Caco-2 (cell line): Measurements from ENCODE around the gene PSG3. TPM values are rescaled to one million over a fixed set of nuclear protein-coding genes. Genes with fewer than 3 reads are reported as not detected.
"Not testable (repeated sequence)": the region's sequence is repeated elsewhere in the genome, so short reads cannot be mapped to it uniquely, and the experiment has no call there.

Source experiments
- BruUV-seq: library from RNA; stranded (reverse); fragments of 400-500 nt; replicated peaks from 2 replicates; lab custom pipeline; 2021; lab: Mats Ljungman, UMichigan
- CTCF ChIA-PET: fragments of 300-600 bp; sonication (Branson Sonifier 250); formaldehyde crosslinking; loops from one replicate; lab custom pipeline; 2022; ENCODE audit warnings: antibody characterized with exemption; lab: Charles Lee
- POLR2A ChIA-PET: fragments of 300-600 bp; sonication (Branson Sonifier 250); formaldehyde crosslinking; loops from one replicate; lab custom pipeline; 2022; ENCODE audit warnings: antibody characterized with exemption; lab: Charles Lee
- DNase-seq, 2 experiments: peaks; one replicate each; pipeline versions ENCODE4 v3.0.0 to v3.0.0-alpha.2; 2020 to 2022
- H3K27me3 ChIP-seq: replicated peaks from 2 replicates; pipeline ENCODE4 v1.6.0; 2011; ENCODE audit warnings: low read length; ENCODE audit not compliant: control insufficient read depth, insufficient read depth
- H3K36me3 ChIP-seq: 2 replicates; pipeline ENCODE4 v1.5.1; 2011; ENCODE audit warnings: low read length; ENCODE audit not compliant: control insufficient read depth, insufficient read depth
- H3K4me1 ChIP-seq: fragments of 250-450 bp; sonication (Bioruptor Pico); 2 replicates; pipeline ENCODE4 v1.5.1; 2020; ENCODE audit warnings: mild to moderate bottlenecking
- H3K4me3 ChIP-seq: 2 replicates; pipeline ENCODE4 v1.5.1; 2011; ENCODE audit warnings: low read depth, mild to moderate bottlenecking, control low read depth, low read length
- H3K9me3 ChIP-seq: fragments of 250-450 bp; sonication (Bioruptor Pico); 2 replicates; pipeline ENCODE4 v1.5.1; 2020; ENCODE audit warnings: mild to moderate bottlenecking, moderate library complexity
- H3K27ac Mint-ChIP-seq: one replicate; pipeline ENCODE4 v1.8.0; 2022; ENCODE audit warnings: mixed read lengths; ENCODE audit not compliant: unreplicated experiment
- H3K27me3 Mint-ChIP-seq: one replicate; pipeline ENCODE4 v1.8.0; 2022; ENCODE audit warnings: mixed read lengths; ENCODE audit not compliant: insufficient read depth, unreplicated experiment
- H3K36me3 Mint-ChIP-seq: one replicate; pipeline ENCODE4 v1.8.0; 2022; ENCODE audit warnings: mild to moderate bottlenecking, mixed read lengths; ENCODE audit not compliant: insufficient read depth, unreplicated experiment
- H3K4me1 Mint-ChIP-seq: one replicate; pipeline ENCODE4 v1.8.0; 2022; ENCODE audit warnings: low read depth, mixed read lengths; ENCODE audit not compliant: unreplicated experiment
- H3K4me3 Mint-ChIP-seq: one replicate; pipeline ENCODE4 v1.8.0; 2022; ENCODE audit warnings: mild to moderate bottlenecking, moderate library complexity, mixed read lengths; ENCODE audit not compliant: unreplicated experiment
- H3K9me3 Mint-ChIP-seq: one replicate; pipeline ENCODE4 v1.8.0; 2022; ENCODE audit warnings: mixed read lengths; ENCODE audit not compliant: unreplicated experiment
- CTCF ChIP-seq, 2 experiments: fragments of 200-600 bp in 1 of 2; IDR thresholded peaks; 1 replicate in 1 of 2; 2 replicates in 1 of 2; pipeline versions ENCODE4 v1.5.1 to v1.8.0; 2011 to 2022; ENCODE audit warnings: antibody characterized with exemption in 1 of 2, control low read depth in 1 of 2, inconsistent platforms in 1 of 2, low read depth in 1 of 2, low read length in 1 of 2, mild to moderate bottlenecking in 1 of 2, moderate library complexity in 1 of 2; ENCODE audit not compliant: insufficient read depth in 1 of 2, severe bottlenecking in 1 of 2, unreplicated experiment in 1 of 2
- intact Hi-C: fragments of 100-400 bp; cut with micrococcal nuclease; formaldehyde crosslinking; loops from one replicate; pipeline ENCODE4 v1.10.0; 2022; ENCODE audit not compliant: unreplicated experiment
- total RNA-seq: library from RNA; stranded (reverse); gene quantifications from 2 replicates; pipeline ENCODE4 v1.2.3, GENCODE V29; 2022

Gene PSG3
- total RNA-seq, 1 experiment from 2014 or later = not detected

DNA sequence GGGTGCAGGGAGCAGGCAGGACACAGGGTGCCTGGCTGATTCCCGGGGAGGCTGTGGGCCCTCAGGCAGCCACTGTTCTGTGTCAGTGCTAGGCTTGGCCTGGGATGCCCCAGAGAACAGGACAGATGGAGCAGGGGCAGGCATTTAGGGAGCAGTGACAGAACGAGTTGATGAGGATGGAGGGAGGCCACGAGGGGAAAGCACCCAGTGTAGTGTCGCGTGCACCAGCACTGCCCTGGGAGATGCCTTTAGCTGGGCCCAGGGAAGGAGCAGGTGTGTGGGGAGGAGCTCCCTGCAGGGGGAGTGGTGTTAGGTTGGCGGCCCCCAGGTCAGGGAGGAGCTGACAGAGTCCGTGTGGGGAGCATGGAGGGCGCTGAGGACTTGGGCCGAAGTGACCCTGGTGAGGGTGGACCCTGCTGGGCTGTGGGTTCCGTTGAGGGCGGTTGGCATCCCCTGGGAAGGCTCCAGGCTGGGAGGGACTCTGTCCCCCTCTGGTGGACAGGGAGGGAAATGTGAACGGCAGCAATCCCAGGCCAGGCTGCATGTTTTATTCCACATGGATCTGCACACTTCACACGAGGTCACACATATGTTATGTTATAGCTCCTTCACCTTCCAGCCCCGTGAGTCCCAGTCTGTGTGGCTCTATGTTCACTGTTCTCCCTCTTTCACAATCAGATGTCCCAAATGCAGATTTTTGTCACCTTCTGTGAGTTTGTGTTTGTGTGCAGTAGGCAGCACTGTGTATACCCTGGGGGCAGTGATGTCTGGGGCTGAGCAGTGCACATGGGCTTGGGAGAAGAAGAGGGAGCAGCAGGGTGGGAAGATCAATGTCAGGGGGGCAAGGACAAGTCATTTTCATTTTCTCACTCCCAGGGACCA lies 1.7 kb upstream of the PSG3 start:
- H3K27me3 ChIP-seq, H3K4me3 Mint-ChIP-seq, H3K4me1 Mint-ChIP-seq, H3K4me3 ChIP-seq, CTCF ChIA-PET, H3K4me1 ChIP-seq, H3K27me3 Mint-ChIP-seq, H3K27ac Mint-ChIP-seq, H3K36me3 ChIP-seq, POLR2A ChIA-PET, H3K9me3 ChIP-seq, H3K36me3 Mint-ChIP-seq, H3K9me3 Mint-ChIP-seq, BruUV-seq: not testable (repeated sequence)
- TF ChIP-seq CTCF (IDR thresholded peaks at IDR 0.05; ENCODE audit: insufficient read depth in 1 of 2, low read depth in 1 of 2, low read length in 1 of 2, severe bottlenecking in 1 of 2, unreplicated experiment in 1 of 2) = peak; percentile 41 to 75
- intact Hi-C loops = loop anchor here (10.0 kb wide), 1 partner anchor 57 kb away; no protein-coding TSS in a partner anchor
- DNase-seq = peak in 1 of 2 experiments; percentile 40

DNA sequence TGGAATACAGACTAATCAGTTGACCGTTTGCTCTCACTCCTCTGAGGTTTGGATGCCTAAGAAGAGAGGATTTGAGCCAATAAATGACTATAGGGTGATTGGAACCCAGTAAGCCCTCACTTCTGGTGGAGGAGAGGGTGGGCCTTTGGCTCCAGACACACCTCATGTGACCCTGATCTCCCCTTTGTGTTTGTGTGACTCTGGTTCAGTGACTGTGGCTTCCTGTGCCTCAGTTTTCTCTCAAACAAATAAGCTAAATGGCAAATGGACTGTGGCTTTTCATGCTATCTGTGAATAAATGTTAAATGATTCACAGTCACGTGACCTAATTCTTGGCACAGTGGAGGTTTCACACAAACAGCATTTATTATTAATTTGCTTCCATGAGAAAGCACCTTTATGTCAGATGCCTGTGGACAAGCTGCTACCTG lies 2.7 kb downstream of the PSG3 start:
- DNase-seq, H3K27me3 Mint-ChIP-seq, H3K9me3 ChIP-seq, CTCF ChIA-PET, H3K36me3 Mint-ChIP-seq, H3K36me3 ChIP-seq, POLR2A ChIA-PET, H3K9me3 Mint-ChIP-seq, H3K27ac Mint-ChIP-seq, H3K4me3 Mint-ChIP-seq, intact Hi-C loops, H3K4me1 Mint-ChIP-seq, H3K27me3 ChIP-seq, BruUV-seq, H3K4me3 ChIP-seq: not testable (repeated sequence)
- H3K4me1 ChIP-seq = peaks cover 13% of the 10 kb centered on the region

DNA sequence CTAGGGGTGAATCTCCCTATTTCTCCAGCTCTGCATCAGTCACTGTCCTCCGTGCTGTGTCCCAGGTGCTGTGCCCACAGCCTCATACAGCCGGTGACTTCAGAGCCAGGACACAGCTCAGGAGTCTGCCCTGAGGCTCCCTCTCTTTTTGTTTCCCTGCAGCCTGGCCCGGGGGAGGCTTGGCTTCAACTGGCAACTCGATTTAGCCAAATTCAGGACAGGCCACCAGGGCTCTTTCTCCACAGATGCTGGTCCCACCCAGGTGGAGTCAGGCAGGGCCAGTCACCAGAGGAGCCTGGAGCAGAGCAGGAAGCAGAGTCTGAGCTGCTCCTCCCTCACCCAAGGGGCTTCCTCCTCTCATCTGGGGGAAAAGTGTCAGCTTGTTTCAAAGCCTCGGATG lies 11.9 kb downstream of the PSG3 start:
- POLR2A ChIA-PET, H3K36me3 Mint-ChIP-seq, H3K9me3 ChIP-seq, CTCF ChIA-PET, intact Hi-C loops, H3K9me3 Mint-ChIP-seq, H3K4me3 ChIP-seq, H3K36me3 ChIP-seq, H3K27ac Mint-ChIP-seq, H3K4me1 ChIP-seq, H3K27me3 ChIP-seq, BruUV-seq, DNase-seq, H3K4me3 Mint-ChIP-seq, H3K4me1 Mint-ChIP-seq: not testable (repeated sequence)
- peaks cover 11% of the 10 kb centered on the region for H3K27me3 Mint-ChIP-seq

GRCh38 chr19:42714000-42714399 lies 26.3 kb downstream of the PSG3 start:
- peaks cover 30% of the 10 kb centered on the region for H3K9me3 Mint-ChIP-seq
- H3K9me3 ChIP-seq, H3K36me3 Mint-ChIP-seq, DNase-seq, intact Hi-C loops, H3K4me1 Mint-ChIP-seq, H3K27me3 Mint-ChIP-seq, H3K27me3 ChIP-seq, H3K4me1 ChIP-seq, H3K4me3 Mint-ChIP-seq, POLR2A ChIA-PET, H3K36me3 ChIP-seq, H3K4me3 ChIP-seq, H3K27ac Mint-ChIP-seq, BruUV-seq, CTCF ChIA-PET: not testable (repeated sequence)

DNA sequence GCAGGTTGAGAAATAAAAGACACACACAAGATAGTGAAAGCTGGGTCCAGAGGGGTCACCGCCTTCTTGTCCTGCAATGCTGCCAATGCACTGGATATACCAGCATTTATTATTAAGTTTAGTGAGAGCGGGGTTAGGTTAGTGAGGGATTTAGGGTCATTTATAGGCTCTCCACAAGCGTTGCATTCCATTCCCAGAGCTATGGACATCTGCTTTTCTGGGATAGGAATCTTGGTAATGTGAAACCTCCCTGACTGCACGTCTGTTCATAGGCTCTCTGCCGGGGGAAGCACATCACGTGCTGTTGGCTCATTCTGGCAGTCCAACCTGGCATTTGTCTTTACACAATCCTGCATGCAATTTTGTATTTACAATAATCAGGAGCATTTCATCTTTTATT lies 27.5 kb downstream of the PSG3 start:
- H3K27me3 Mint-ChIP-seq, H3K4me3 Mint-ChIP-seq, H3K27ac Mint-ChIP-seq, H3K27me3 ChIP-seq, BruUV-seq, H3K4me1 Mint-ChIP-seq, intact Hi-C loops, POLR2A ChIA-PET, DNase-seq, H3K4me1 ChIP-seq, H3K9me3 ChIP-seq, H3K36me3 Mint-ChIP-seq, H3K4me3 ChIP-seq, H3K36me3 ChIP-seq, CTCF ChIA-PET: not testable (repeated sequence)
- peaks cover 30% of the 10 kb centered on the region for H3K9me3 Mint-ChIP-seq

- H3K27me3 ChIP-seq, intact Hi-C loops, POLR2A ChIA-PET, H3K27ac Mint-ChIP-seq, DNase-seq, H3K36me3 Mint-ChIP-seq, CTCF ChIA-PET, H3K27me3 Mint-ChIP-seq, H3K9me3 ChIP-seq, H3K36me3 ChIP-seq, H3K4me1 ChIP-seq, H3K4me1 Mint-ChIP-seq, BruUV-seq, H3K4me3 ChIP-seq, H3K4me3 Mint-ChIP-seq: not testable (repeated sequence)
- H3K9me3 Mint-ChIP-seq = peaks cover 21% of the 10 kb centered on the region
Measured at GRCh38 chr19:42710986-42711385, 29.3 kb downstream of the PSG3 start.
